HG03045 (cell line): ENCODE data around the gene STK32C.
"Not testable (repeated sequence)": the region's sequence is repeated elsewhere in the genome, so short reads cannot be mapped to it uniquely, and the experiment has no call there.

ENCODE experiments used
- ATAC-seq: cut with Tn5 transposase; IDR thresholded peaks from one replicate; pipeline ENCODE4 v1.9.1; 2021; ENCODE audit warnings: mild to moderate bottlenecking, moderate library complexity; ENCODE audit not compliant: unreplicated experiment

The STK32C gene

DNA sequence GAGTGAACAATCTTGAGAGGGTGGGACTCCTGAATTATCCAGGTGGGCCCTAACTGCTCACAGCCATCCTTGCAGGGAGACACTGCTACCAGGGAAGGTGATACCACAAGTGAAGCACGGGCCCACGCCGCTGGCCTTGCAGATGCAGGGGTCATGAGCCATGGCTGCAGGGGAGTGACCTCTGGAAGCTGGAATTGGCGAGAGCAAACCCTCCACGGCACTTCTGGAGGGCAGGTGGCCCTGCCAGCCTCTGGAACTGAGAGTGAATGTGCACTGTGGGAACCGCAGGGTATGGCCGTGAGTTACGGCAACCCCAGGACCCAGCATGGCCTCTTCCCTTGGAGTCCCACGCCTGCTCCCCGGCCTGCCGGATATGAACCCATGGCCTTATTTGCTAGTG lies 37.5 kb downstream of the STK32C start:
- no peak for ATAC-seq

DNA sequence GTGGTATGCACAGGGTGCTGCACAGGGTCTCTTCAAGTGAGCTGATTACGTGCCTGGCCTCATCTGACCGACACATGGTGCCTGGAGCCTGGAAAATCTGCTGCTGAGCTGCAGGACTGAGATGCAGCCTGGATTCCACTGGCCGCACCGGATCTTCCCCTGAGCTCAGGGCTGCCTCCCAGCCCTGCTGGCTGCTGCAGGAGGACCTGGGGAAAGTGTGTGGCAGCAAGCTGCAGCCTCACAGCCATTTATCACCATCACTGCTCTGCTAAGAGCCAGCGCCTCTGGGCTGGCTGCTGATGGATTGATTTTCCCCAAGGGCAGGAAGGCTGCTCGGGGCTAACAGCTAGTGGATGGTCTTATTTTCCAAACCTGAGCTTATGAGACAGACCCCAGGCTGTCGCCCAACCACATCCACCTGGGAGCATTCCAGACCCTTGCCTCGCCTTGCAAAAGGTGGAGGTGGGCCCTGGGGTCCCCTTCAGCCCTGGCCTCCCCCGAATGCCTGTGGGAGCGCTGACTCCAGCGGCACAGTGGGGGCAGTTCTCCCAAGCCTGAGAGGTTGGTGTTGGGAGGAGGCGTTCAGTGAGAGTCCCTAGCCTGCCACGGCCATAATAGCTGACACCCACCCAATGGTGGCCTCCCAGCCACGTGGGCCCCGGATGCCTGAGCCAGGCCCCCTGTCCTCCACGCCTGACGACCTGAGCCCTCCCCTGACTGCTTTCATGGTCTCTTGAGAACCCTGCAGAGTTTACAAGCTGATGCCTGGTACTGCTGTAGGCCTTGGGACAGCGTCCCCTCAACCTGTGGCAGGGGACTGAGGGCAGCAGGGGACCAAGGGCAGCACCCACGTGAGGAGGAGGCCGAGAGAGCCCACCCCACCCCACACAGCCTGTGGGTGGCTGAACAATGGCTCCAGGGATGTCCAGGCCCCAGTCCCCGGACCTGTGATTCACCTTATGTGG lies 38.2 kb downstream of the STK32C start:
- no peak for ATAC-seq

DNA sequence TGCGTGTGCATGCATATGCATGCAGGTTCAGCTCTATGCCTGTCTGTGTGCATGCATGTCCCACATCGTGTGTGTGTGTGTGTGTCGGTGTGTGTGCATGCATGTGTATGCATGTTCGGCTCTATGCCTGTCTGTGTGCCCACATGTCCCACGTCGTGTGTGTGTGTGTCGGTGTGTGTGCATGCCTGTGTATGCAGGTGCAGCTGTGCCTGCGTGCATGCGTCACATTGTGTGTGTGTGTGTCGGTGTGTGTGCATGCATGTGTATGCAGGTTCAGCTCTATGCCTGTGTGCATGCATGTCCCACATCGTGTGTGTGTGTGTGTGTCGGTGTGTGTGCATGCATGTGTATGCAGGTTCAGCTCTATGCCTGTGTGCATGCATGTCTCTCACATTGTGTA lies 39.8 kb downstream of the STK32C start:
- not testable (repeated sequence) for ATAC-seq

DNA sequence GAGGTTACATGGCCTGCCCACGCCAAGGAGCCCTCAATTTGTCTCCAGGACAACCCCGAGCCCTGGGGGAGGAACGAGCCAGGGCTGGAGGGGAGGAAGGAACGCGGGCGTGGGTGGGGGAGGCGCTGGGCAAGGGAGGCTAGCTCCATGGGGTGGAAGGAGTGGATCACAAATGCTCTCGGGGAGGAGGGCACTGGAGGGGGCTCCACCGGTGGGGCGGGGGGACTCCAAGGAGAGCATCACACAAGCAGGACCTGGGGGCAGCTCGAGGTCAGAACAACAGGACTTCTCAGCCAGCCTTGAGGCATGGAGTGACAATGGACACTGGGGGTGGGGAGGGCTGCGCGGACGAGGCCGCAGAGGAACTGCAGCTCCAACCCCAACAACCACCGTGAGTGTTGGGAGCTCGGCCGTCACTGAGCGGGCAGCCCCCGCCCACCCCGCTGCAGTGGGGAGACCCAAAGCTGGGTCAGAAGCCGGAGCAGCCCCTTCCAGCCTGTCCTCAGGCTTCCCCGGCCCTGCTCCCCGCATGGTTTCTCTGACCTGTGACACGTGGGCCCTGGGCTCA lies 41.1 kb downstream of the STK32C start:
- ATAC-seq, result no peak

DNA sequence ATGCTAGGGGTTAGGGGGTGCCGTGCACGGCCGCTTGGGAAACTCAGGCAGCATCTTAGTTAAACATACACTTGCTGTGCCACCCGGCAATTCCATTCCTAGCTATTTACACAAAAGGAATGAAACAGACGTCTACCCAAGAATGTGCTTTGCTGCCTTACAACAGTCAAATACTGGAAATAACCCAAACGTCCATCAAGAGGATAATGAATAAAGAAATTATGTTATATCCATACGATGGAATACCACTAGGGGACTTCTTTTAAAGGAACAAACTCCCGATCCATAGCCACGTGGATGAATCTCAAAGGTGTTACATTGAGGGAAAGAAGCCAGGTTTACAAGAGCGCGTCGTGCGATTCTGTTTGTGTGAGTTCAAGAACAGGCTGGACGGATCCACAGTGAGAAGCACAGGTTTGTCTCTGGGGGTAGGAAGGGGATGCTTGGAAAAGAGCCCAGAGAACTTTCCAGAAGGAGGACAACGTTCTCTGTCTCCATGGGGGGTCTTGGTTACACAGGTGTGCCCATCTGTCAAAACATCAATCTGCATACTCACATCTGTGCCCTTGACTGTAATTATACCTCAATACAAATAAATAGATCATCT lies 41.8 kb downstream of the STK32C start:
- ATAC-seq, result no peak

DNA sequence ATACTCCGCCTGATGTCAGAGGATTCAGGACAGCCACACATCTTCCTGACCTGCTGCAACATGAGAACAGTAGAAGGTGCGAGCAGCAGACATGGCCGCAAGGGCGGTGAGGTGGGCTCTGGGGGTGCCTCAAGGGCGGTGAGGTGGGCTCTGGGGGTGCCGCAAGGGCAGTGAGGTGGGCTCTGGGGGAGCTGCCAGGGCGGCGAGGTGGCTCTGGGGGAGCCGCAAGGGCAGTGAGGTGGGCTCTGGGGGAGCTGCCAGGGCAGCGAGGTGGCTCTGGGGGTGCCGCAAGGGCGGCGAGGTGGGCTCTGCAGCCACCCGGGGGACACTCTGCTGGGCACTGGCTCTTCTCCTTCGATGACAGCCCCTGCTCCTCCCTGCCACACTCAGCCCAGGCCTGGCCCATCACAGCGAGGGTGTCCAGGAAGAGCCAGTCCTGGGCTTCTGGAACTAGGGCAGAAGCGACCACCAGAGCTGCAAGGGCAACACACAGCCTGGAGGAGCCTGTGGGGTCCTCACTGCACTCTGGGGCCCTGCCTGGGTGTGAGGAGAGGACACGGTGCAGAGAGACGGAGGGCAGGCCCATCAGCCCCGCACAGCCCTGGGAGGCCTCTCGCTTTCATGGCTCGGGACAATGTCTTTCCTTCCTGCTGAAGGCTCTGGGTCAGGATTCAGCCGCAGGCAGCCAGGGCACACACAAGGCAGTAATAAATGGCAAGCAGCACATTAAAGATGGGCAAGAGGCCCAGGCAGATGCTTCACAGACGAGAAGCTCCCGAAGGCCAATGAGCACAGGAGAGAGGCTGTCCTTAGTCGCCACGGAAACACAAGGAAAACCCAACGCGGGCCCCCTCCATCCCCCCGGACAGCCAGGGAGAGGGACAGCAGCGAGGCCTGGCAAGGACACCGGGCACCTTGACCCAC lies 42.5 kb downstream of the STK32C start:
- no peak for ATAC-seq

DNA sequence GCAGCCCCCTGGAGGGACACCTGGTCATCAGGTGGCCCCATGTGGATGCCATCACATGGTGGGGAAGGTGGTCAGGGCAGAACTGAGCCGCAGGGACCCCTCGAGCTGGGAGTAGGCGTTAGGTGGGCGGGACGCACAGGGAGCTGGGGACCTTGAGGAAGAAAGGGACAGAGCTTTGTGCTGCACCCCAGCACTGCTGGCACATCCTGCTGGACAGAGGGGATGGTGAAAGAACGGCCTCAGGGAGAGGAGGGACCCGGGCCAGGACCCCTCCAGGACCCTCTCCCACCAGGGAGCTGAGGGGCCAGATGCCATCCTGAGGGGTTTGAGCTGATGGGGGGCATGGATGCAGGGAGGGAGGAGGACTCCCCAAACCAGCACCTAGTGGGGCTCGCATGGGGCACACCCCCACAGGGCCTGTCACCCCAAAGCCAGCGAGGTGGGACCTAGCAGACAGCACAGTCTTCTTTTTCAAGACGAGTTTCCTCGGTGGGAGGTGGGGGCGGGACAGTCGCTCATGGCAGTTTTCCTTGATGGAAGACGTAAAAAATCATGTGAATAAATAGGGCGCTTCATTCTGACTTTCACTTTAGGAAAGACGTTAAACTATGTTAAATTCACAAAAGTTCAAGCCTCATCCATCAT lies 43.3 kb downstream of the STK32C start:
- ATAC-seq, result no peak

DNA sequence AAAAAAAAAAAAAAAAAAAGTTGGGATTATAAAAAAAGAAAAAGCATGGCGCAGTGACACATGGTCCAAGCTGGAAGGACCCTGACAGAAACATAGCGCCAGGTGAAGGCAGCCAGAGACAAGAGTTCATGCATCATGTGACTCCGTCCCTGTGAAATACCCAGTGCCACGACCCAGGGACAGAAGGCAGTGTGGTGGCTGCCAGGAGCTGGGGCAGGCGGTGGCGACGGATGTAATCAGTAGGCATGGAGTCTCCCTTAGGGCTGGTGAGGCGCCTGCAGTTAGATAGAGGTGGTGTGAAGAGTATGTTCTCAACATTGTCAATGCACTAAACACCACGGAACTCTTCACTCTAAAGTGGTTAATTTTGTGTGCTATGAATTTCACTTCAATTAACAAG lies 43.9 kb downstream of the STK32C start:
- no peak for ATAC-seq

DNA sequence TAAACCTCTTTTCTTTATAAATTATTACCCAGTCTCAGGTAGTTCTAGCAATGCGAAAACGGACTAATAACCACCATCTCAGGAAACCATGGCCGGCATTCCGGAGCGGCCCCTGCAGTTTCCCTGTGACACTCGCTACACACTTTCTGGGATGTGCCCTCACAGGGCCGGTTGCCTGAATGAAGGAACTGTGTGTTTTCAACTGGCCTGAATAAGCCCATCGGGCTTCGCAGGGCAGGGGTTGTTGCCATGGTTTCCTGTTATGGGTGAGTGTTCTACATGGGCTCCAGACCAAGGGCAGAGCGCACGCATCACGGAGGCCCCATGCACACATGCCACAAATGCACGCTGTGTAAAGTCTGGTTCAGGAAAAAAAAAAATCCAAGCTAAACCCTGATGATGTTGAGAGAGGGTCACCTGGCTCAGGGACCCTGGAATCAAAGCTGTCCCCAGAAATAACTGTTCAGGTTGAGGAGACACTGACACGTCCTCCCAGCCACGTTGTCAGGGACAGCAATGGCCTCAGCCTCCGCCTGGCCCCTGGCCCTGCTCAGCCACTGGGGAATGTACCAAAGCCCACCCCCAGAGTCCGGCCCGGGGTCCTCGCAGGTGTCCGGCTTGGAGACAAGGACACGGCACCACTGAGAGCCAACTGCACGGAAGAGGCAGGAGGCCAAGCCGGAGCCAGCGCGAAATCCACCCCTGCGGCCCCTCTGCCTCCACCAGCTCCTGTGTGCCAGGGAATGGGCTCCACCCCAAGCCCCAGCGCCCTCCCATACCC lies 47.9 kb downstream of the STK32C start:
- no peak for ATAC-seq

DNA sequence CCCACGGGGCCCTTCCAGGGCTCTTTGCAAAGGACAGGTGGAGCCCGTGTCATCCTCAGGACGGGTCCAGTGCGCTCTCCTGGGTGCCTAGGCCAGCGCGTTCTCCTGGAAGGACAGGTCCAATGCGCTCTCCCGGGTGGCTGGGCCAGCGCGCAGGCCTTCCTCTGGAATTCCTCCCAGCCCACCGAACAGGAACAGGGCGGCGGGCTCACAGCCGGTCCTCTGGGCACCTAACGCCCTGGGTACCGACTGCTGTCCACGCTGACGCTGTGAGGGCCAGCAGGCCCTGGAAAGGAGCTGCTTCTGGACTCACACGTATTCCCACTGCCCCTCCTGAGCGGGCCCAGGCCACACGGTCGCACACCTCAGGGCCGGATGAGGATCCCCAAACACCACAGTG lies 49.3 kb downstream of the STK32C start:
- ATAC-seq, result no peak

DNA sequence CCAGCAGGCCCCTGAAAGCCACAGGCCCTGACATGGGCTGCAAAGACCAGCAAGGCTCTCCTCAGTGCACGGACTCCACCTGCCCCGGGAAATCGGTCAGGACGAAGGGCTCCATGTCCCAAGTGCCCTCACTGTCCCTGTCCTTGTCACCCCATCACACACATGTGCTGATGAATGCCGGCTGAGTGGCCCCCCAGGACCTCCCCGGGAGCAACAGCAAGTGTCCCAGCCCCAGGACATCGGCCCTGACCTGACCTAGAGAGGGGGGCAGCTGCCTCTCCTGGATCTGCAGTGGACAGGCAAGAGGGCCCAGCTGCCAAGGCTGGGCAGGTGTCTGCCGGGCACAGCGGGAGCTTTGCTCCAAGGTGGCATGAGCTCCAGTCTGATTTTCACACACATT lies 49.8 kb downstream of the STK32C start:
- no peak for ATAC-seq

DNA sequence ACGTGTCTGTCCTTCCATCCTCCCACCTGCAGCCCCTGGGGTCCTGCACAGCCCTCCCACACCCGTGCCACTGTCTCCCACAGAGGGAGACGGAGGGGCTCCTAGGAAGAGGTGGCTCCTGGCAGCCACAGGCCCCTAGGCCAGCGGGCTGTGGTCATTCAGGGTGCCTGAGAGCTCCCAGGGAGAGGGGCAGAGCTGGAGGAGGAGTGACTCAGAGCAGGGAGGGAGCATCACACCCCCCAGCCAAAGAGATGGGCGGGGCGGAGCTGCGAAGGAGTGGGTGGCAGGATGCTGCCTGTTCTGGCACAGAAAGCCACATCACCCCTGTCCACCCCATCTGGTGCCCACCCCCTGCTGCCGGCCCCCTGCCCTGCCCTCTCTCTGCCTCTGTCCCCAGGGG lies 50.5 kb downstream of the STK32C start:
- ATAC-seq, result no peak

DNA sequence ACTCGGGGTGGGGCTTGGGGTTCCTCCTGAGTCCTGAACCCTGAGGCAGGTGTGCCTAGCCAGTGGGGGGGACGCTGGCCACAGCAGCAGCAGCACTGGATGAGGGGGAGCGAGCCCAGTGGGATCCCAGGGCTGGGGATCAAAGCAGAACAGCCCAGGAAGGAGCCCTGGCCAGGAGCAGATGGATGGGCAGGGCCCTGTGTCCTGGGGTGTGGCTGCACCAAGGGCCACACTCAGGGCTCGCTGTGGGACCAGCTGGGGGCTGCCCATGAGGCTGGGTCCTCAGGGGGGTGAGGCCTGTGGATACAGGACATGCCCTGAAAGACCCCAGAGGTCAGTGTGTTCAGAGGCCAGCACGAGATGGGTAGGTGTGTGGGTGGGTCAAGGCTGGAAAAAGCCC lies 50.9 kb downstream of the STK32C start:
- no peak for ATAC-seq

DNA sequence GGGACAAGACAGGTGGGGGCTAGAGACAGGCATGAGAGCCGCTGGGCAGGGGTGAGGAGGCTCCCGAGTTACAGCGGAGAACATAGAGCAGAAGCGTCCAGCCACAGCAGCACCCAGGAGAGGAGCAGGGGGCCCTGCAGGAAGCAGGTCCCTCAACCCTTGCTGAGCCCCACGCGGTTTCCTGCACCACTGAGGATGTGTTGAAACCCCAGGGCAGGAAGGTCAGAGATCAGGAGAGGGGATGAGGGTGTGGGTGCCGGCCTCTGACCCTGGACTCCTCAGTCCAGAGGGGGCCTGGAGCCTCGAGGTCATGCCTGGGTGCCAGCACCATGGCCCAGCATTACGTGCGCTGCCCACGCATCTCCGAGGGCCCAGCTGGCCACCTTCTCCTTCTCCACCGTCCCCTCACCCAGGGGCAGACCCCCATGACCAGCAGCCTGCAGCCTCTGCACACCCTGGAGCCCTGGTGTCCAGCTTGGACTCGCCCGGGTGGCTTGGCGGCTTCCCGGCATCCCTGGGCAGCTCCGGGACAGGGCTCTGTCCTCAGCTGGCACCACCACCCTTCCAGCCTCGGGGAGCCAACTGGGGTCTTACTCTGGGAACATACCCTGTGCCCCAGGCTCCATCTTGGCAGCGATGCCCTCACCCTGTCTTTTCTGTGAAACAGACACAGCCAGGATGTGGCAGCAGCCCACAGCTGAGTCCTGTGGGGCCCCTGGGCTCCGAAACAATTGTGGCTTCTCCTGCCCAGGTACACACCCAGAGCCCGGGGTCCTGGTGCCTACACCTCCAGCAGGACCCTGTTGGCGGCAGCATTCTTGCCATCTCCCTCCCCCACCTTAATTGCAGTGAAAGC lies 52.0 kb downstream of the STK32C start:
- no peak for ATAC-seq

DNA sequence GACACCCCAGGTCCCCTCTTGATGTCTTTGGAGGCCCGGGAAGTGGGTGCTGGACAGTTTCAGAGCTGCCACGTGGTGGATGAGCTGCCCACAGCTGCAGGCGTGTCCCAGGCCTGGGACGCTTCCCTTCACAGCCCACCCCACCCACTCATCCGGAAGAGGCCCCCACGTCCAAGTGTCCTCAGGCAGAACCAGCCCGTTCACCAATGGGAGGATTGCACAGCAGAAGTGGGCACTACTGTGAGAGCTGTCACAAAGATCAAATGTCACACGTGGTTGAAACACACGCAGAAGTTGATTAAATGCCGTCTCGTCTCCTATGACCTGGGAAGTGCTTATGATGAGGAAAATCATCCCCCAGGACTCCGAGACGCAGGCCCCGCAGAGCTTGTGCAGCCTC lies 52.9 kb downstream of the STK32C start:
- ATAC-seq, result no peak

DNA sequence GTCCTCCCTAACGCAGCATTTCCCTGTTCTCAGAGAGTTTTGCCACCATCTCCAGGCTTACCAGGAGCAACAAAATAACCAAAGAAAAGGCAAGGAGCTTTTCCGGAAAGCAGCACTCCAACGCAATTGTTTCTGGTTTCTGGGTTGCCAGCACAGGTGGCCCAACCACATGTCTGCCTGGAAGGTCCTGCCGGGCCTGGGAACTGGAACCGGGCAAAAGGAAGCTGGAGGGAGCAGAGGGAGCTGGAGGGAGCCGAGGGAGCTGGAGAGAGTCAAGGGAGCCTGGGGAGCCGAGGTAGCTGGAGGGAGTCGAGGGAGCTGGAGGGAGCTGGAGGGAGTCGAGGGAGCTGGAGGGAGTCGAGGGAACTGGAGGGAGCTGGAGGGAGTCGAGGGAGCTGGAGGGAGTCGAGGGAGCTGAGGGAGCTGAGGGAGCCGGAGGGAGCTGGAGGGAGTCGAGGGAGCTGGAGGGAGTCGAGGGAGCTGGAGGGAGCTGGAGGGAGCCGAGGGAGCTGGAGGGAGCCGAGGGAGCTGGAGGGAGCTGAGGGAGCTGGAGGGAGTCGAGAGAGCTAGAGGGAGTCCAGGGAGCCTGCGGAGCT lies 54.6 kb downstream of the STK32C start:
- no peak for ATAC-seq

DNA sequence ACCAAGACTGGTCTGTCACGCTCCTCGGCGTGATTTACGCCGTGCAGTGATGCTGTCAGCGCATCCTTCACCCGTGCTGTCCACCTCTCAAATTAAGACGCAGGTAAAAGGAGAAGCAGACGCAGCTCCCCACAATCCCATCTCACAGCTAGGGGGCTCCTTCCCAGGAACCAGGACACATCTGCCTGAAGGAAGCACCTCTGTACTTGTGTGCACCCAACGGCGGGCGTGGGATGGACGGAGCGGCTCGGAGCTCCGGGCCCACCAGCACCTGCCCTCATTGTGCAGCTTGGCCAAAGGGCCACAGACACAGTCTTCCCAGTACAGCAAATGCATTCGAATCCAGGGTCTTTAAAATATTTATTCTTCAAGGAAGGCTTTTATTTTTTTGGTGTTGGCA lies 55.3 kb downstream of the STK32C start:
- ATAC-seq, result no peak

DNA sequence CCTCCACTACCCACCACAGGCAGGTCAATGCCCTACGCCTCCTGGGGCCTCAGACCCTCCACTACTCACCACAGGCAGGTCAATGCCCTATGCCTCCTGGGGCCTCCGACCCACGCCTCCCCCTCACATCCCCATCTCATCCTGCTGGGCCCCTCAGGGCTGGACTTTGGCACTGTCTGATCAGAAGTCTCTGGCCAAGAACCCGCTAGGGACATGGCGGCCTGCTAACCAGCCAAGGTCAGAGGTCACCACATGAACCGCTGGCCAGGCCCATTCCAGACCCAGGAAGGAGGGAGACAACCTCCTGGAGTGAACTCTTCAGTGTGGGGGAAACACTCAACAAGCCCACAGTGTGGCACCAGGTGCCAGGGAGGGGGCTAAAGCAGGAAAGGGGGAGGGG lies 55.8 kb downstream of the STK32C start:
- no peak for ATAC-seq
